ENCODE data around the gene FNDC3B.
"Not testable (repeated sequence)": the region's sequence is repeated elsewhere in the genome, so short reads cannot be mapped to it uniquely, and the experiment has no call there.

FNDC3B gene

GRCh38 chr3:172249039-172249438 is 209.7 kb downstream of the FNDC3B start:
- TF ChIP-seq CTCF (conservative IDR thresholded peaks at IDR 0.05; ENCODE audit: control insufficient read depth, insufficient read depth, low read depth, low read length): no peak
- peak; percentile 81 for DNase-seq (ENCODE audit: low read depth)
- H3K4me3 ChIP-seq (ENCODE audit: control insufficient read depth, low read depth, low read length): no peak overlapping the region

GRCh38 chr3:172251211-172251610 is 211.8 kb downstream of the FNDC3B start:
- no peak overlapping the region for H3K4me3 ChIP-seq (ENCODE audit: control insufficient read depth, low read depth, low read length)
- no peak for TF ChIP-seq CTCF (conservative IDR thresholded peaks at IDR 0.05; ENCODE audit: control insufficient read depth, insufficient read depth, low read depth, low read length)
- no peak for DNase-seq (ENCODE audit: low read depth)

DNA sequence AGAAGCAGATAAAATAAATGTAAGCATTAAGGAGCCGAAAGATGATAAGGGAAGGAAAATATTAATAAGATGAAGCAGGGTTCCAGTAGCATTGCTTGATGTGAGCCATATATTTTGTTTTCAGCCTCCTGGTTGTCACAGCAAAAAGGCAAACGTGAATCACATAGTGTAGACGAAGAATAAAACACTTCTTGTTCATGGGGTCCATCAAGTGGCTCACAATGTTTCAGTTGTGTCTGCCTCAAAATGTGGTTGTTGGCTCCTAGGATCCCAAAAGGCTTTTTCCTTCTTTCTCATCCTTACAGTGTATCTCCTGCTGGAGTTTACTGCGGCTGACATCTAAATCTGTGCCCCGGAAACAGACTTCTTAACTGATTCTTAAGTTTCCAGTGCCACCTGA is 213.8 kb downstream of the FNDC3B start:
- TF ChIP-seq CTCF (conservative IDR thresholded peaks at IDR 0.05; ENCODE audit: control insufficient read depth, insufficient read depth, low read depth, low read length): no peak
- H3K4me3 ChIP-seq (ENCODE audit: control insufficient read depth, low read depth, low read length): no peak overlapping the region
- DNase-seq (ENCODE audit: low read depth): no peak

DNA sequence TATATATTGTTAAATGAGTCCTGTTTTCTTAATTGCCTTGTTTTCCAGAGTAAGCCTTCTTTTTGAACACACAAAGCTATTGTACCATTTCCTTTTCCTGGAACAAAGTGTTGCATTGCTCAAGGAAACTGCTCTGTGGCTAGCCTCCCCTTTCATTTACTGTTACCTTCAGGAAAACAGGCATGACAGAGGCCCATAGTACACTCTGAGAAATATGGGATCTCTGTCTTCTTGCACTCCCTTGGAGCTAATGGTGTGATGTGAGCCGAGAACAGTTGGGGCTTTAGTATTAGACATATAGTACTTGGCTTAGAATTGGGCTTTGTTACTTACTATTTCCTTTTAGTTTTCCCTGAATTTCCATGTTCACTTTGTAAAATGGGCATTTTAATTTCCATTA is 215.2 kb downstream of the FNDC3B start:
- H3K4me3 ChIP-seq (ENCODE audit: control insufficient read depth, low read depth, low read length): no peak overlapping the region
- no peak for DNase-seq (ENCODE audit: low read depth)
- TF ChIP-seq CTCF (conservative IDR thresholded peaks at IDR 0.05; ENCODE audit: control insufficient read depth, insufficient read depth, low read depth, low read length): no peak

- DNase-seq (ENCODE audit: low read depth): peak; percentile 30
- H3K4me3 ChIP-seq (ENCODE audit: control insufficient read depth, low read depth, low read length): not testable (repeated sequence)
These were observed 215.9 kb downstream of the FNDC3B start for GRCh38 chr3:172255321-172255720.

DNA sequence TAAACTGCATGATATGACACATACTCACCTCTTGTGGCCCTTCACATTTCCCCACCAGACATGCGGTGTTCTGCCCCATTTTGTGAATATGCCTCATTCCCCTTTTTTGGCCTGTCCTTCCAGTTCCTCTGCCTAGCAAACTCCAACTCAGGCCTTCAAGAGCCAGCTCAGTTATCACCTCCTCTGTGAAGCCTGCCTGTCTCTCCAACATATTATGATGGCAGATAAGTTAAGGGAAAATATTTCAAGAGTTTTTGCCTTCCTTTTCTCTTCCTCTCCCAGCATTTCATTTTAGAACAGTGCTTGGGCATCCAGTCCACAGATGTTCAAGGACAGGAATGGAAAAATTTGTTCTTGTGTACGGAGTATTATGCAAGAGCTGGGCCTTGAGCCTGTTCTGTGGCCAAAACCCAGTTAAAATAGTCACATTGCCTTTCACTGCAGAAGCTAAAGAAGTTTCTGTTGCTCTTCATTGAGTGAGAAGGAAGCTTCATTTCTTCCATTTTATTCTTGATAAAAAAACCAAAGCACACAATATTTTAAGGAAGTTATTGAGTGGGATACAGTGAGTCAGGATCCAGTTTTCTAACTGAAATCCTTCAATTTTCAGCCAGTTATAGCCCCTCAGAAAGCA is 216.8 kb downstream of the FNDC3B start:
- no peak for TF ChIP-seq CTCF (conservative IDR thresholded peaks at IDR 0.05; ENCODE audit: control insufficient read depth, insufficient read depth, low read depth, low read length)
- DNase-seq (ENCODE audit: low read depth): peak; percentile 78
- no peak overlapping the region for H3K4me3 ChIP-seq (ENCODE audit: control insufficient read depth, low read depth, low read length)

GRCh38 chr3:172257648-172258400 is 218.4 kb downstream of the FNDC3B start:
- peak; percentile 31 for DNase-seq (ENCODE audit: low read depth)
- H3K4me3 ChIP-seq (ENCODE audit: control insufficient read depth, low read depth, low read length): no peak overlapping the region
- no peak for TF ChIP-seq CTCF (conservative IDR thresholded peaks at IDR 0.05; ENCODE audit: control insufficient read depth, insufficient read depth, low read depth, low read length)

Measured in fibroblast of mammary gland (primary cell).